HepG2 (cell line): Measurements from ENCODE around the gene SZRD1. TPM values are rescaled to one million over a fixed set of nuclear protein-coding genes. Genes with fewer than 3 reads are reported as not detected.

Experiments used
- FOXA1 ChIP-seq, 2 experiments: fragments of 450-650 bp in 1 of 2; sonication (generic) in 1 of 2; formaldehyde crosslinking in 1 of 2; IDR thresholded peaks; 2 replicates each; pipeline versions ENCODE4 v1.4.0 to v1.6.1; 2016 to 2020; ENCODE audit warnings: missing genetic modification reagents in 1 of 2
- MED1 ChIP-seq: sonication (generic); formaldehyde crosslinking; IDR thresholded peaks from 2 replicates; pipeline ENCODE4 v1.4.0; 2020; ENCODE audit warnings: missing genetic modification reagents
- MYNN ChIP-seq: sonication (generic); formaldehyde crosslinking; IDR thresholded peaks from 2 replicates; pipeline ENCODE4 v1.4.0; 2020; ENCODE audit warnings: mild to moderate bottlenecking, low read depth, missing genetic modification reagents
- PHB2 ChIP-seq: fragments of 450-650 bp; IDR thresholded peaks from 2 replicates; pipeline ENCODE4 v1.6.1; 2018; ENCODE audit not compliant: partially characterized antibody
- PHF20 ChIP-seq: sonication (generic); formaldehyde crosslinking; IDR thresholded peaks from 2 replicates; pipeline ENCODE4 v1.5.0; 2020; ENCODE audit warnings: mild to moderate bottlenecking, missing genetic modification reagents
- SP1 ChIP-seq, 2 experiments: fragments of 450-650 bp in 1 of 2; sonication (generic) in 1 of 2; formaldehyde crosslinking in 1 of 2; IDR thresholded peaks; 2 replicates each; pipeline versions ENCODE4 v1.4.0 to v1.6.1; 2016 to 2020; ENCODE audit warnings: missing genetic modification reagents in 1 of 2
- ZBTB7A ChIP-seq: sonication (generic); formaldehyde crosslinking; IDR thresholded peaks from 2 replicates; pipeline ENCODE4 v1.8.0; 2022; ENCODE audit warnings: mild to moderate bottlenecking, missing genetic modification reagents
- ZFP36L2 ChIP-seq: sonication (generic); formaldehyde crosslinking; IDR thresholded peaks from 2 replicates; pipeline ENCODE4 v1.4.0; 2020; ENCODE audit warnings: missing genetic modification reagents
- ZNF205 ChIP-seq: IDR thresholded peaks from 2 replicates; pipeline ENCODE4 v1.6.1; 2018; ENCODE audit warnings: missing biosample characterization, missing genetic modification reagents
- ZNF251 ChIP-seq: sonication (generic); formaldehyde crosslinking; IDR thresholded peaks from 2 replicates; pipeline ENCODE4 v1.9.0; 2021; ENCODE audit warnings: mild to moderate bottlenecking, missing genetic modification reagents
- ZNF501 ChIP-seq: sonication (generic); formaldehyde crosslinking; IDR thresholded peaks from 2 replicates; pipeline ENCODE4 v1.5.1; 2020; ENCODE audit warnings: mild to moderate bottlenecking, moderate library complexity, missing genetic modification reagents
- polyA plus RNA-seq, 8 experiments: library from polyadenylated mRNA; depleted of rRNA in 3 of 8; stranded (reverse) in 7 of 8; unstranded in 1 of 8; fragments of >200 nt; fragmentation: Illumina TruSeq in 4 of 8; extraction: Trizol in 4 of 8; gene quantifications; 2 replicates each; pipeline versions ENCODE4 v1.2.1 to v1.2.3, GENCODE V29; 2011 to 2016; ENCODE audit warnings: low read depth in 4 of 8, missing spikeins in 1 of 8, mixed read lengths in 1 of 8; ENCODE audit not compliant: insufficient read depth in 1 of 8
- total RNA-seq, 5 experiments: library from RNA; depleted of rRNA; stranded (reverse); fragments of >200 nt; fragmentation: Illumina TruSeq; extraction: Trizol; gene quantifications; 2 replicates each; pipeline ENCODE4 v1.2.3, GENCODE V29; 2016; ENCODE audit warnings: low read depth in 1 of 5
- TF ChIP-seq, protein P1 (sequence below): sonication (generic); formaldehyde crosslinking; IDR thresholded peaks from 2 replicates; pipeline ENCODE4 v1.8.0; 2022; ENCODE audit warnings: missing genetic modification reagents, mild to moderate bottlenecking, moderate library complexity, borderline replicate concordance
- TF ChIP-seq, protein P2 (sequence below): sonication (generic); formaldehyde crosslinking; IDR thresholded peaks from 2 replicates; pipeline ENCODE4 v1.4.0; 2020; ENCODE audit warnings: missing genetic modification reagents
- TF ChIP-seq, protein P3 (sequence below): sonication (generic); formaldehyde crosslinking; IDR thresholded peaks from 2 replicates; pipeline ENCODE4 v1.9.0; 2021; ENCODE audit warnings: mild to moderate bottlenecking, missing genetic modification reagents
- TF ChIP-seq, protein P4 (sequence below): sonication (generic); formaldehyde crosslinking; IDR thresholded peaks from 2 replicates; pipeline ENCODE4 v1.4.0; 2020; ENCODE audit warnings: missing genetic modification reagents

The SZRD1 gene
- total and polyA plus RNA-seq, 2 of the 13 experiments (the other 11 are each of a cell fraction or from before 2014, with no cell fraction given): 28.5 to 41.4 TPM

DNA sequence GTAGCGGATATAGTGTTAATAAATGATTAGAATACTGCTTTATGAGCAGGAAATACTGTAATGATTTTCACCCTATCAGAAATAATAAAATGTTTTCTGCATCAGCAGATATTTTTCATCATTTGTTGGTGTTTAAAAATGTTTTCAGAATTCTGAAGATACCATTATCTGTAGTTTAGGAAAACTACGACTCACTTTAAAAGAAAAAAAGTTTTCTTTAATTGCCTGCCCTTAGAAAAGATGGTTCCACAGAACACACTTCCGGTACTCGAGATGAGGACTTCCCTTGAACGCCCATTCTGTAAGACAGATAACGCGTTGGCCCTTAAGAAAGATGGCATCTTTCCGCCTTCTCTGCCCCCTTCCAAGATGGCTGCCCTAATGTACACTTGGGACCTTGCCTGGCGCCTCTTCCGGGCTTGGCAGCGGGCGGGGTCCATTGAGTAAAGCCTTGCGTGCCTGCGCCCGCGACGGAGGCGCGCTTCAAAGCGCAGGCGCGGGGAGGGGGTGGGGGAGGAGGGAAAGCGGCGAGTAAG is at the start of gene SZRD1 (continued):
- TF ChIP-seq, protein P1, sequence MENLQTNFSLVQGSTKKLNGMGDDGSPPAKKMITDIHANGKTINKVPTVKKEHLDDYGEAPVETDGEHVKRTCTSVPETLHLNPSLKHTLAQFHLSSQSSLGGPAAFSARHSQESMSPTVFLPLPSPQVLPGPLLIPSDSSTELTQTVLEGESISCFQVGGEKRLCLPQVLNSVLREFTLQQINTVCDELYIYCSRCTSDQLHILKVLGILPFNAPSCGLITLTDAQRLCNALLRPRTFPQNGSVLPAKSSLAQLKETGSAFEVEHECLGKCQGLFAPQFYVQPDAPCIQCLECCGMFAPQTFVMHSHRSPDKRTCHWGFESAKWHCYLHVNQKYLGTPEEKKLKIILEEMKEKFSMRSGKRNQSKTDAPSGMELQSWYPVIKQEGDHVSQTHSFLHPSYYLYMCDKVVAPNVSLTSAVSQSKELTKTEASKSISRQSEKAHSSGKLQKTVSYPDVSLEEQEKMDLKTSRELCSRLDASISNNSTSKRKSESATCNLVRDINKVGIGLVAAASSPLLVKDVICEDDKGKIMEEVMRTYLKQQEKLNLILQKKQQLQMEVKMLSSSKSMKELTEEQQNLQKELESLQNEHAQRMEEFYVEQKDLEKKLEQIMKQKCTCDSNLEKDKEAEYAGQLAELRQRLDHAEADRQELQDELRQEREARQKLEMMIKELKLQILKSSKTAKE (CRISPR knock-in tag): no peak
- no peak for TF ChIP-seq ZNF205
- TF ChIP-seq, protein P2, sequence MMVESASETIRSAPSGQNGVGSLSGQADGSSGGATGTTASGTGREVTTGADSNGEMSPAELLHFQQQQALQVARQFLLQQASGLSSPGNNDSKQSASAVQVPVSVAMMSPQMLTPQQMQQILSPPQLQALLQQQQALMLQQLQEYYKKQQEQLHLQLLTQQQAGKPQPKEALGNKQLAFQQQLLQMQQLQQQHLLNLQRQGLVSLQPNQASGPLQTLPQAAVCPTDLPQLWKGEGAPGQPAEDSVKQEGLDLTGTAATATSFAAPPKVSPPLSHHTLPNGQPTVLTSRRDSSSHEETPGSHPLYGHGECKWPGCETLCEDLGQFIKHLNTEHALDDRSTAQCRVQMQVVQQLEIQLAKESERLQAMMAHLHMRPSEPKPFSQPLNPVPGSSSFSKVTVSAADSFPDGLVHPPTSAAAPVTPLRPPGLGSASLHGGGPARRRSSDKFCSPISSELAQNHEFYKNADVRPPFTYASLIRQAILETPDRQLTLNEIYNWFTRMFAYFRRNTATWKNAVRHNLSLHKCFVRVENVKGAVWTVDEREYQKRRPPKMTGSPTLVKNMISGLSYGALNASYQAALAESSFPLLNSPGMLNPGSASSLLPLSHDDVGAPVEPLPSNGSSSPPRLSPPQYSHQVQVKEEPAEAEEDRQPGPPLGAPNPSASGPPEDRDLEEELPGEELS (CRISPR knock-in tag): no peak; the same call in 1 of the 2 replicates
- TF ChIP-seq, protein P3, sequence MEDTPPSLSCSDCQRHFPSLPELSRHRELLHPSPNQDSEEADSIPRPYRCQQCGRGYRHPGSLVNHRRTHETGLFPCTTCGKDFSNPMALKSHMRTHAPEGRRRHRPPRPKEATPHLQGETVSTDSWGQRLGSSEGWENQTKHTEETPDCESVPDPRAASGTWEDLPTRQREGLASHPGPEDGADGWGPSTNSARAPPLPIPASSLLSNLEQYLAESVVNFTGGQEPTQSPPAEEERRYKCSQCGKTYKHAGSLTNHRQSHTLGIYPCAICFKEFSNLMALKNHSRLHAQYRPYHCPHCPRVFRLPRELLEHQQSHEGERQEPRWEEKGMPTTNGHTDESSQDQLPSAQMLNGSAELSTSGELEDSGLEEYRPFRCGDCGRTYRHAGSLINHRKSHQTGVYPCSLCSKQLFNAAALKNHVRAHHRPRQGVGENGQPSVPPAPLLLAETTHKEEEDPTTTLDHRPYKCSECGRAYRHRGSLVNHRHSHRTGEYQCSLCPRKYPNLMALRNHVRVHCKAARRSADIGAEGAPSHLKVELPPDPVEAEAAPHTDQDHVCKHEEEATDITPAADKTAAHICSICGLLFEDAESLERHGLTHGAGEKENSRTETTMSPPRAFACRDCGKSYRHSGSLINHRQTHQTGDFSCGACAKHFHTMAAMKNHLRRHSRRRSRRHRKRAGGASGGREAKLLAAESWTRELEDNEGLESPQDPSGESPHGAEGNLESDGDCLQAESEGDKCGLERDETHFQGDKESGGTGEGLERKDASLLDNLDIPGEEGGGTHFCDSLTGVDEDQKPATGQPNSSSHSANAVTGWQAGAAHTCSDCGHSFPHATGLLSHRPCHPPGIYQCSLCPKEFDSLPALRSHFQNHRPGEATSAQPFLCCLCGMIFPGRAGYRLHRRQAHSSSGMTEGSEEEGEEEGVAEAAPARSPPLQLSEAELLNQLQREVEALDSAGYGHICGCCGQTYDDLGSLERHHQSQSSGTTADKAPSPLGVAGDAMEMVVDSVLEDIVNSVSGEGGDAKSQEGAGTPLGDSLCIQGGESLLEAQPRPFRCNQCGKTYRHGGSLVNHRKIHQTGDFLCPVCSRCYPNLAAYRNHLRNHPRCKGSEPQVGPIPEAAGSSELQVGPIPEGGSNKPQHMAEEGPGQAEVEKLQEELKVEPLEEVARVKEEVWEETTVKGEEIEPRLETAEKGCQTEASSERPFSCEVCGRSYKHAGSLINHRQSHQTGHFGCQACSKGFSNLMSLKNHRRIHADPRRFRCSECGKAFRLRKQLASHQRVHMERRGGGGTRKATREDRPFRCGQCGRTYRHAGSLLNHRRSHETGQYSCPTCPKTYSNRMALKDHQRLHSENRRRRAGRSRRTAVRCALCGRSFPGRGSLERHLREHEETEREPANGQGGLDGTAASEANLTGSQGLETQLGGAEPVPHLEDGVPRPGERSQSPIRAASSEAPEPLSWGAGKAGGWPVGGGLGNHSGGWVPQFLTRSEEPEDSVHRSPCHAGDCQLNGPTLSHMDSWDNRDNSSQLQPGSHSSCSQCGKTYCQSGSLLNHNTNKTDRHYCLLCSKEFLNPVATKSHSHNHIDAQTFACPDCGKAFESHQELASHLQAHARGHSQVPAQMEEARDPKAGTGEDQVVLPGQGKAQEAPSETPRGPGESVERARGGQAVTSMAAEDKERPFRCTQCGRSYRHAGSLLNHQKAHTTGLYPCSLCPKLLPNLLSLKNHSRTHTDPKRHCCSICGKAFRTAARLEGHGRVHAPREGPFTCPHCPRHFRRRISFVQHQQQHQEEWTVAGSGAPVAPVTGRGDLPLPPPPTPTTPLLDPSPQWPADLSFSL (CRISPR knock-in tag): no peak
- TF ChIP-seq ZNF251 (CRISPR knock-in tag): no peak
- peak; percentile 88 for TF ChIP-seq PHF20 (CRISPR knock-in tag)
- TF ChIP-seq FOXA1 (IDR thresholded peaks at IDR 0.05): peak; percentile 61; the same call in 1 of the 2 replicates
- peak; percentile 99 for TF ChIP-seq FOXA1 (CRISPR knock-in tag; IDR thresholded peaks at IDR 0.05)
- no peak for TF ChIP-seq ZBTB7A (CRISPR knock-in tag)
- no peak for TF ChIP-seq PHB2
- peak; percentile 81 for TF ChIP-seq ZNF501 (CRISPR knock-in tag)
- TF ChIP-seq MED1 (CRISPR knock-in tag): peak; percentile 75
- no peak for TF ChIP-seq MYNN (CRISPR knock-in tag)
- TF ChIP-seq ZFP36L2 (CRISPR knock-in tag): no peak
- TF ChIP-seq, protein P4, sequence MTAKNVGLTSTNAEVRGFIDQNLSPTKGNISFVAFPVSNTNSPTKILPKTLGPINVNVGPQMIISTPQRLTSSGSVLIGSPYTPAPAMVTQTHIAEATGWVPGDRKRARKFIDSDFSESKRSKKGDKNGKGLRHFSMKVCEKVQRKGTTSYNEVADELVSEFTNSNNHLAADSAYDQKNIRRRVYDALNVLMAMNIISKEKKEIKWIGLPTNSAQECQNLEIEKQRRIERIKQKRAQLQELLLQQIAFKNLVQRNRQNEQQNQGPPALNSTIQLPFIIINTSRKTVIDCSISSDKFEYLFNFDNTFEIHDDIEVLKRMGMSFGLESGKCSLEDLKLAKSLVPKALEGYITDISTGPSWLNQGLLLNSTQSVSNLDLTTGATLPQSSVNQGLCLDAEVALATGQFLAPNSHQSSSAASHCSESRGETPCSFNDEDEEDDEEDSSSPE (CRISPR knock-in tag): peak; percentile 77
- TF ChIP-seq SP1 (IDR thresholded peaks at IDR 0.05): no peak
- peak; percentile 21; the same call in 1 of the 2 replicates for TF ChIP-seq SP1 (CRISPR knock-in tag; IDR thresholded peaks at IDR 0.05)
